GM12864 (cell line): Measurements from ENCODE around the gene EYS.
"Not testable (repeated sequence)": the region's sequence is repeated elsewhere in the genome, so short reads cannot be mapped to it uniquely, and the experiment has no call there.

Experiments used
- DNase-seq: peaks from one replicate; pipeline ENCODE4 v3.0.0-alpha.2; 2011; ENCODE audit warnings: low read depth
- H3K4me3 ChIP-seq: 2 replicates; pipeline ENCODE4 v1.5.1; 2011; ENCODE audit warnings: mild to moderate bottlenecking, low read depth, low read length, control low read depth
- CTCF ChIP-seq: IDR thresholded peaks from 2 replicates; pipeline ENCODE4 v1.5.1; 2011; ENCODE audit warnings: low read depth, mild to moderate bottlenecking, moderate library complexity, low read length, control low read depth, inconsistent platforms; ENCODE audit errors: missing control alignments

Gene EYS

GRCh38 chr6:63935732-63936131 lies 1771.3 kb downstream of the EYS start:
- no peak for DNase-seq
- no peak overlapping the region for H3K4me3 ChIP-seq
- no peak for TF ChIP-seq CTCF

GRCh38 chr6:63933948-63934347 lies 1773.1 kb downstream of the EYS start:
- DNase-seq, H3K4me3 ChIP-seq: not testable (repeated sequence)

- no peak overlapping the region for H3K4me3 ChIP-seq
- no peak for DNase-seq
- no peak for TF ChIP-seq CTCF
Measured at GRCh38 chr6:63930848-63931247, 1776.2 kb downstream of the EYS start.

- TF ChIP-seq CTCF, result no peak
- no peak for DNase-seq
- no peak overlapping the region for H3K4me3 ChIP-seq
Measured at GRCh38 chr6:63929111-63929510, 1777.9 kb downstream of the EYS start.

- no peak overlapping the region for H3K4me3 ChIP-seq
- no peak for TF ChIP-seq CTCF
- DNase-seq, result no peak
Measured at GRCh38 chr6:63928613-63929012, 1778.4 kb downstream of the EYS start.

GRCh38 chr6:63926950-63927927 lies 1779.8 kb downstream of the EYS start:
- no peak for TF ChIP-seq CTCF
- H3K4me3 ChIP-seq, result no peak overlapping the region
- no peak for DNase-seq

- no peak for TF ChIP-seq CTCF
- DNase-seq, result no peak
- no peak overlapping the region for H3K4me3 ChIP-seq
Measured at GRCh38 chr6:63926258-63926780, 1780.7 kb downstream of the EYS start.
